NCI-H1694 (cell line): Measurements from ENCODE around the gene RPS6KA2.

ENCODE experiments used
- DNase-seq: peaks from one replicate; lab custom pipeline; 2025; lab: John Stamatoyannopoulos, UW

Gene RPS6KA2

DNA sequence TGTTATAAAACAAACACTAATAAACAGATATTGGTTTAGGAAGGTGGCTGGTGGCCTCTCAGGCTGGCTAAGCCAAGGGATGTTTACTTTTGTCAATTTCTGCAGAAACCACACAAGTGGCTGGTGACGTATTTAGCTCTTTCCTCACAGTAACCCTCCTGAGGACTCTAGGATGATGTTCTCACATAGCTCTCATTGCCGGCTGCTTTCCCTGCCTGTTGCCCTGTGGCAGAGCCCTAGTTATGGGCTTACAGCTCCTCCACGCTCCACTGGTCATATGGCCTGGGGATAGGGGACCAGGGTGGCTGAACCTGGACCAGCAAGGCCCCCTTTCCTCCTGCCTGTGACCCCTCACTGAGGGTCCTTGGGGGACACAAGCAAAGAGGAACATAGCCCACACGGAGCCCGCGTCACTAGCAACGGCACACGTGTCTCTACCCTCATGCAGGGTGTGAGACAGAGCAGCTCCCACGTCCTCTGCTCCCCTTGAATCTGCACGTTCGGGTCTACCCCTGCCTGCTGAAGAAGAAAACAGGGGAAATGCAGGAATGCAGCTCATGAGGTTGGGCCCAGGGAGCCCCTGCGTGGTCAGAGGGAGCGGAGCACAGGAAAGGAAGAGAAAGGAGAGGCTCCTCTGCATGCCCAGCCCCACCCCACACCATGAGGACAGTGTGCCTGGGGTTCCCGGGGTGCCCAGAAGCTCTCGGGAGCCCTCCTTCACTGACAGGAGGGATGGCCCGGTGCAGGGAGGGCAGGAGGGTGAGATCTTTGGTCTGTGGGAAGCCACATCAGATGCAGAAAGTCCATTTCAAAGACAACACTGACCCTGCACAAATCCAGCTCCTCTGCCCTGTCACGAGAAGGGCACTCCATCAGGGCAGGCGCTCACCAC, 54.4 kb downstream of the RPS6KA2 start:
- no peak for DNase-seq

GRCh38 chr6:166570929-166571713, 55.9 kb downstream of the RPS6KA2 start:
- no peak for DNase-seq

DNA sequence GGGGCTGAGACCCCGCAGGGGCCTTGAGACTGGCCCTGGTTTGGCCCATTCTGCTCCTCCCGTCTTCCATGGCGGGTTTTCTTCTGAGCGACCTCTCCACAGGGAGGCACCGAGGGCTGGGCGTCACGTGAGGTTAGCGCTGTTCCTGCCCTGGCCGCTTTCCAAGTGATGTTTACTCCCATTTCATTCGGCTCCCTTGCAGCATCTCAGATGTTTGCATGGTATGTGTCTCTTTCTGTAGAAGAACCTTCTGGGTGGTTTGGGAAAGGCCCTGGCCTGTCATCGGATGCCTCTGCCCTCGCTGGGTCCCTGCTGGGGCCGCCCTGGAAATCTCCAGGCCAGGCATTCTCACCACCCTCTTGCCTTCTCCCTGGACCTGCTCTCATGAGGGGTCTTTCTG, 57.8 kb downstream of the RPS6KA2 start:
- DNase-seq, result no peak

- no peak for DNase-seq
Measured at GRCh38 chr6:166567813-166568212, 59.2 kb downstream of the RPS6KA2 start.

- DNase-seq, result no peak
Measured at GRCh38 chr6:166567107-166567506, 59.9 kb downstream of the RPS6KA2 start.

DNA sequence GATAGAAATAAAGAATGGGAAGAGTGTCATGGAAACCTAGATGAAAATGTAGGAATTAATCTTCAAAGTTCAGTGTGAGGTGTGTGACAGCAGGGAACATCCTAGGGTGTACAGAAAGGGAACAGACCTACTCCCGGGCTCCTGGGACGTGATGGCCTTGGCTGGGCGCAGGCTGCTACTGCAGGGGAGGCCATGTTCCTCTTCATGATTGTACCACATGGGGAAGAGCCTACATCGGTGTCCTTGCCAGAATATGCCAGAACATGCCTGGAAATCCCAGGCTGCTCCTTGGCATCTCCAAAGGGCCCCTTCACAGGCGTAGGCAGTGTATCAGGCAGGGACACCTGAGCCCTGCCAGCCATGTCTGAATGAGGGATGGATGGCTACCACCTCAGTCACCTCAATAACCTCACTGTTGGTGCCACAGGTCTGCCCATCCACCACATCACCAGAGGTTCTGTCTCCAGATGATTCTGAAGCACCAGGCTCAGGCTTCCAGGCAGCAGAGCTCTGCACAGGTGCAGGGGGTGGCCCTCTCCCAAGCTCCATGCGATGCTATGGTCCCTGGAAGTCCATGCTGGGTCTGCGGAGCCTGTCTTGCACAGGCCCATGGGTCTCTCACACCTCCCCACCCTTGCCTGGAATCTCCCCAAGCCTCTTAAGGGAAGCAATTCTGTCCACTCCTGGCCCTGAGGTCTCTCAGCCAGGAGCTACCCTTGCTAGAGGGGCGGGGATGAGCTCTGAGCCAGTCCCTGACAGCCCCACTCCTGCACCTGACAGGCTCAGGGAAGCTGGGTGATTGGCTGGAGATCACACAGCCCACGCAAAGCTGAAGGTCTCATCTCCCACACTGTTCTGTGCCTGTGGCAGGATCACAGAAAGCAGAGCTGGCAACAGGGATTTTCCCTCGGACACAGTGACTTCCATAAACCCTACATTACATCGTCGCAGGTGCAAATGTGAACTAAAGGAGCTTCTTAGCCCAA, 60.7 kb downstream of the RPS6KA2 start:
- no peak for DNase-seq

DNA sequence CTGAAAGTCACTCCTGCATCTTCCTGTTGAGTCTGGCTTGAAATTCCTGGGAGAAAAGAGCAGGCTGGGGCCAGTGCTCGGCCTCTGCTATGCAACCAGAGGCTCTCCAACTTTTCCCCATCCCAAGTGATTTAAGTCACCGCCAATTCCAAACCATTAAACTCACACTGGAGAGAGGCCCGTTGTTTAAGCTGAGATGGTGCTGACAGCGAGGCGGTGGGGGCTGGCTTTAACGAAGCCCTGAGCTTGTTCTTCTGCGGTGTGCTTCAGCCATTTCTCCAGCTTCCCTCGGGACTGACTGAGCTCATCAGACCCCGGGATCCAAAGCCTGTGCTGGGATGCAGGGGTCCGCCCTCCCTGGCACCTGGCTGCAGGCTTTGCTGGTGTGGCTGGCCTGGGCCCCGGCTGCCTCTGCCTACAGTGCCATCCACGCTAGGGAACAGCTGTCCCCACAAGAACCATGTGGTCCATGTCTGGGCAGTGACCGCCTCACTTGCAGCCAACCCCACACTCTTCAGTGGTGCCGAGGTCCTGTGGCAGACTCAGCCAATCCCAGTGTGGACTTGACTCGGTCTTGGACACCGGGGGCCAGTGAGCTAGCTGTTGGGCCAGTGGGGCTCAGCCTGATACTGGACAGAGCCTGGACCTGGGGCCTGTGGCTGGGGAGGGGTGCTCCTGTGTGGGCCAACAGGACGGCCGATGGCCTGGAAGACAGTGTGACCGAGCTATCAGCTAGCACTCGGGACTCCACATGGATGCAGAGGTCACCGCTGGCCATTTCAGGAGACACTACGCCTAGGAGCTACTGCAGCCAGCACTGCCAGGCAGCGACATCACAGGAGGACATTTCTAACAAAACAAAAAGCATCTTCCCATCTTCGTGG, 61.7 kb downstream of the RPS6KA2 start:
- no peak for DNase-seq

DNA sequence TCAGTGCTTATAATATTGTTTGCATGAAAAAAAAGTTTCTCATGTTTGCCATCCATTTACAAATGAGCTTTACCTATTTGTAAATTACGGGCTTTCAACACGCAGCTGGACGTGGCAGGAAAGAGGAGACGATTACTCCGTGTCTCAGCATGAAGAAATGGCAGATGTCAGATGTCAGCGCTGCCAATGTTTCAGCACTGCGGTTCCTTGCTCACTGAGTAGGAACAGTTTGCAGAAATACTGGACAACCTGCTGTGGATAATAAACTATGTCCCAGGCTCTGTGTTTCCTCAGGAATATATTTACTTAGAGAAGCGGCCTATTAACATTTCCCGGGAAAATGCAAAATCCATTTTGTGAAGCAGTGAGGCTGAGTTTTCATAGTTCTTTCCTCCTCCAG, 63.2 kb downstream of the RPS6KA2 start:
- no peak for DNase-seq

GRCh38 chr6:166563200-166563599, 63.9 kb downstream of the RPS6KA2 start:
- DNase-seq, result no peak

DNA sequence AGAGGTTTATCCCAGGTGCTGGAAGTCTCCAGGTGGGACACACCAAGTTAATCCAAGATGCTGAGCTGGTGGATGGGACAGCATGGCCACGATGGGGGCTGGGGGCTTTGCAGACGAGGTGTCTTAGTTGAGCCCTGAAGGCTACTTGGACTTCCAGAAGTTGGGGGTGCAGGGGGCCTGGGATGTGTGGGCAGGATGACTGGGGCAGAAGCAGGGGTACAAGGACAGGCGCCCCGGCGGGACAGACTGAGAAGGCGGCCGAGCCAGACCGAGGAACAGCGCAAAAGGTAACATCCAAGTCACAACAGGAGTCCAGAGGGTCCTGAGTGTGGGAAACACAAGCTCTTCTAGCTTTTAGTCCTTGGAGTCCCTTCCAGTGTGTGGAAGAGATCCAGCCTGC, 64.3 kb downstream of the RPS6KA2 start:
- no peak for DNase-seq

- DNase-seq, result no peak
Measured at GRCh38 chr6:166561771-166562359, 65.2 kb downstream of the RPS6KA2 start.

- DNase-seq, result no peak
Measured at GRCh38 chr6:166560222-166560621, 66.8 kb downstream of the RPS6KA2 start.

DNA sequence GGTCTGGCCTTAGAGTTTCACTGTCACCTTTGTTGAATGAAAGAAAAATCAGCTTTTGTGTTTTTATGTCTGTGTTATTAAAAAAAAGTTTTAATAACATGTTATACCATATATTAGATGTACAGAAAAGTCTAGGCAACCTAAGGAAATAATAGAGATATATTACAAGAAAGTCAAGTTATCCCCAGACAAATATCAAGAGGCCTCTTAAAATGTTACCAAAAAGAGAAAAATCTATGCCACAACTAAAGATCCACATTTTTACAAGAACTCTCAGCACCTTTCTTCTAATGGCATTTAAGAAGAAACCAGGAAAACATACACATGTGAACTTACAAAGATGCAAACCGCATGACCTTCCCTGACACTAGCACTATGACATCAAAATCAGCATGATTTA, 67.4 kb downstream of the RPS6KA2 start:
- DNase-seq, result no peak

- no peak for DNase-seq
Measured at GRCh38 chr6:166559211-166559610, 67.8 kb downstream of the RPS6KA2 start.

DNA sequence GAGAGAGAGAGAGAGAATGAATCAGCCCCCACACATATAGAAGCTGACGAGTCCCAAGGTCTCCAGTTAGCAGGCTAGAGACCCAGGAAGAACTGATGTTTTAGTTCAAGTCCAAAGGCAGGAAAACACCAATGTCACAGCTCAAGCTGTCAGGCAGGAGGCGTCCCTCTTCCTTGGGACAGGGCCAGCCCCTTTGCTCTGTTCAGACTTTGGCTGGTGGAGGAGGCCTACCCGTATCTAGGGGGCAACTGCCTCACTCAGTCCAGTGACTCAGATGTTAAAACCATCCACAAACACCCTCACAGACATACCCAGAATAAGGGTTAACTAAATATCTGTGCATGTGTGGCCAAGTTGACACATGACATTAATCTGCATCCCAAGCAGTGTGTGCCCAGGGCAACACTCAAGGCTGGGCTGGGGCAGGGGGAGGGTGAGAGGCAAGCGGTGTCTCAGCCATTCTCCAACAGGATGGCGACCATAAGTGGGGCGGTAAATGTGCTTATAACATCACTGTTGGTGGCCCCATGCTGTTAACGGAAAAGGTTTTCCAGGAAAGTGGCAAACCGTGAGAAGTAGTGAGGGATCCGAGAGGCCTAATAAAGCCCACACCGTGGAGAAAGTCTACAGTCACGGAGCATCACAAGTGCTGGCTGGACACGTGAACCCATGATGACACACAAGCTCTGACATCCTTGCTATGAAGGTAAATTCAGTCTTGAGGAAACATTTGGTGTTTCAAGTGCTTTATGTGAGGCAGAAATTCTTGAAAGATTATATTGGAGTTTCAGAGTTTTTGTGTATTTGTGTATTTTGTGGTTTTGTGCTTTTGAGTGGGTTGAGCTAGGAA, 68.7 kb downstream of the RPS6KA2 start:
- DNase-seq, result no peak

GRCh38 chr6:166556863-166557322, 70.2 kb downstream of the RPS6KA2 start:
- DNase-seq, result no peak

DNA sequence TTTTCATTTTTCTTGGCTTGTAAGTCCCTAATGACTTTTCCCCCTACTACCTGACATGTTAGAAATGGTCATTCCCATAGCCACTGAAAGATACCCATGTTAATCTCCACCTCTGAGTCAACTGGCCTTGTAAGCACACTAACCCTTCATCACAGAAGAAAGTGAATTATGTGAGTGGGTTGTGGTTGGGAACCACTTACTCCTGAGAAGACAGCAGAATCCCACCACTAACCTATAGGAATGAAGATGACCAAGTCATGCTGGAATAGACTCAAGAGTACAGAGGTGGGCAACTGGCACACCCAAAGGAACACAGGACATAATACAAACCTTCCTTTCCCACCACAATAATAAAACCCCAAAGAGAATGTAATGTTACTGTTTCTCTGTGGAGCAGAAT, 70.7 kb downstream of the RPS6KA2 start:
- DNase-seq, result no peak

- no peak for DNase-seq
Measured at GRCh38 chr6:166555086-166555485, 72.0 kb downstream of the RPS6KA2 start.

GRCh38 chr6:166554316-166554715, 72.7 kb downstream of the RPS6KA2 start:
- DNase-seq, result no peak
